HG03432 (cell line): ENCODE measurements around the gene AACS.
"Not testable (repeated sequence)": the region's sequence is repeated elsewhere in the genome, so short reads cannot be mapped to it uniquely, and the experiment has no call there.

Source experiments
- ATAC-seq: cut with Tn5 transposase; IDR thresholded peaks from one replicate; pipeline ENCODE4 v1.9.1; 2021; ENCODE audit warnings: mild to moderate bottlenecking, moderate library complexity; ENCODE audit not compliant: unreplicated experiment

The AACS gene

DNA sequence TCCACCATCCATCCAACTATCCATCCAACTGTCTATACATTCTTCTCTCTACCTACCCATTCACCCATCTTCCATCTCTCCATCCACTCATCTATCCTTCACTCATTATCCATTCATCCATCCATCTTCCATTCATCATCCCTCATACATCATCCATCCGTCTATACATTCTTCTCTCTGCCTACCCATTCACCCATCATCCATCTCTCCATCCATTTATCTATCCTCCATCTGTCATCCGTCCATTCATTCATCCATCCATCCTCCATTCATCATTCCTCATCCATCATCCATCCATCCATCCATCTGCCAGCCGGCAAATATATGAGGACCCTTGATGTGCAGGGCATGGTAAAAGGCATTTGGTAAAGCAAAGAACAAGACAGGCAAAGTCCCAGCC is 25.2 kb downstream of the AACS start:
- no peak for ATAC-seq

GRCh38 chr12:125091401-125091800 is 26.2 kb downstream of the AACS start:
- ATAC-seq = no peak

DNA sequence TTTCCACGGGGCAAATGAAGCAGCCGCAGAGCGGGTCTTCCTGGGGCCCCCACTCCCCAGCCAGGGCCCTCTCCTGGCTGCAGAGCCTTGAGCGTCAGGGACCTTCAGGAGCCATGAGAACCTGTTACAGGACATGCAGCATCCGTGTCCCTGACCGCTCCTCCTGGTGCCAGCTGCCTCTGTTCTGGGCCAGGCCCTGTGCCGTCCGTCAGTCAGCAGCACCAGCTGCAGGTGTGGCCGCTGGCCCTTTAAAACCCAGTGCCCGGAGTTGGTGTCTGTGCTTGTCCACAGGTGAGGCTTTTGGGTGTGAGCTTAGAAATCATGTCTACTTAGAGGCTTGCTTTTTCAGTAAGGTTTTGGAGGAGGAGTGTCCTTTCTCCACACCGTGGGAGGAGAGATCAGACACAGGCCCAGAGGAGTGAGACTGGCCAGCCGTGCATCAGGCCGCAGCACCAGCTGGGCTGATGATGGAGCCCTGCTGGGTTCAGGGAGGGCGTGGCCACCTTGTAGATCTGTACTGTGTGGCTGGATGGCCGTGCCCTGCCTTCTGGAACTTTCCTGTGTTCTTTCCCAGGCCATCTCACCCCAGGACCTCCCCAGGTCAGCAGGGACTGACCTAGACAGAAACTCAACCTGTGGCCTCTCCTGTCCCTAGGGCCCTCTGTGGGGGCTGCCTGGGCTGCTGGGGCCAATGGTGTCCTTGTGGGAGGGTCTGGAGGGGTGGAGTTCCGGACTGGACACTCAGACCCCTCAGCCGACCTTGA is 27.1 kb downstream of the AACS start:
- no peak for ATAC-seq

- ATAC-seq = no peak
Measured at GRCh38 chr12:125092872-125093680, 27.8 kb downstream of the AACS start.

DNA sequence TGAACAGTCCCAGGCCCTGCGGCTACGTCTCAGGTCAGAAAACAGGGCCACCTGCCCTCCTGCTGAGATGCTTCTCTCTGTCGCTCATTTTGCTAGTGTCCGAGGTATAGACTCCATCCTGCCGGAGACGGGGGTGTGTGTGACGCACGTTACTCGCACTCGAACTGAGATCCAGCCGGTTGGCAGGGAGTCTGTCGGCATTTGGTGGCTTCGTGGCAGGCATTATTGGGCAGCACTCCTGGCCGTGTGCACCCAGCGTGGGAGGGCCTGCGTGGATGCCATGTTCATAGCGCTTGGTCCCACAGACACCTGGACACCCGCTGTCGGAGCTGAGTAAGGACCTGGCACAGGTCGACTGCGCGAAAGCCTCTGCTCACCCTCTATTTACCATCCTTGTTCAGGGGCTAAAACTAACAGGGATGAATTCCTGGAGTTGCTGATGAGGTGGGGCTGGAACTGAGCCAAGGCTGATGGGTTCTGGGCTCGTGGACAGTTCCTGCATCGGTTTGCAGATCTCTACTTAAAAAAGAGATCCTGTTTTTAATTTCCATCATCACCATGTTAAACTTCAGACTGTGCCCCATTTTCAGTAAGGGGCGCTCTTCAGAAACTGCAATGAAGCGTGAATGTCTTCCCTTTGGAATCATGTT is 28.6 kb downstream of the AACS start:
- ATAC-seq = no peak

GRCh38 chr12:125096894-125097293 is 31.7 kb downstream of the AACS start:
- ATAC-seq = no peak

DNA sequence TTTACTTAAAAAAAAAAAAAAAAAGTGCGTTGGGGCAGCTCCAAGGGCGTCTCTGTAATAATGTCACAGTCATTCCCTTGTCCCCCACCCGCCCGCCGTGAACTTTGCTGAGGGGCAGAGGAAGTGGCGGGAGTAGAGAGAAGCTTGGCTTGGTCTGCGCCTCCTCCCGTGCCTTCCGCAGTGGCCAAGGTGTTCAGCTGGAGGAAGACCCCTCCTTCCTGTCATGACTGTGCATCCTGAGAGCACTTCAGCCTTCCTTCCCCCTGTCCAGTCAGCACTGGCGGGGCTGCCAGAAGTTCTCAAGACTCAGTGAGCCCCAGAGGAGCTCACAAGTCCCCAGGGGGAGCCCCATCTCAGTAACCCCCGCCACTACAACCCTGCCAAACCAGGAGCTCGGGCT is 32.2 kb downstream of the AACS start:
- no peak for ATAC-seq

DNA sequence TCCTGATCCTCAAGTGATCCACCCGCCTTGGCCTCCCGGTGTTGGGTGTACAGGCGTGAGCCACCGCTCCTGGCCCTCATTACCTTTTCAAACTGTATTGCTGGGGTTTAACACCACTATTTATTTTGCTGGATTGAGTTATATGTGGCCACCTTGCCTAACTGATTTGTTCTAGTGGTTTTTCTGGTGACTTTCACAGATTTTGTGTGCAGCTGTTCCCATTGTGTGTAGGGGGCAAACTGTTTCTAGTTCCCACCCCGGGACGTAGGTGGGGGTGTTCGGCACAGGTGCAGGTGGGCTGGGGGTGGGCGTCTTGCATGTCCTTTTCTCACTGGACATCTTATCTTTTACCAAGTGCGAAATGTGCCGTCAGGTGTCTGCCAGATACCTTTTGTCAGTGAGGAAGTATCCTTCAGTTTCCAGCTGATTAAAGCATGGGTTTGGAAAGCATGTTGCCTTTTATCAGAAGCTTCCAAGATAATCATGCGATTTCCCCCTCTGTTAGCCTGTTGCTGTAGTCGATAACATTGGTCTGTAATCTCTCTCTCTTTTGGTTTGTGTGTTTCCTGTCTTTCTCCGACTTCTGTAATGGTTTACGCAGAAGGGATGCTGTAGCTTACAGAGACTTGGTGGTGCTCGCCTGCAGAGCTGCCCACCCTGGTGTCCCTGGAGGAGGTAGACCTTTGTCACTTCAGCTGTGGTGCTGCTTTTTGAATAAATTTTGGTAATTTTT is 33.6 kb downstream of the AACS start:
- no peak for ATAC-seq

GRCh38 chr12:125099409-125099782 is 34.2 kb downstream of the AACS start:
- ATAC-seq = no peak

- no peak for ATAC-seq
Measured at GRCh38 chr12:125100551-125101434, 35.6 kb downstream of the AACS start.

DNA sequence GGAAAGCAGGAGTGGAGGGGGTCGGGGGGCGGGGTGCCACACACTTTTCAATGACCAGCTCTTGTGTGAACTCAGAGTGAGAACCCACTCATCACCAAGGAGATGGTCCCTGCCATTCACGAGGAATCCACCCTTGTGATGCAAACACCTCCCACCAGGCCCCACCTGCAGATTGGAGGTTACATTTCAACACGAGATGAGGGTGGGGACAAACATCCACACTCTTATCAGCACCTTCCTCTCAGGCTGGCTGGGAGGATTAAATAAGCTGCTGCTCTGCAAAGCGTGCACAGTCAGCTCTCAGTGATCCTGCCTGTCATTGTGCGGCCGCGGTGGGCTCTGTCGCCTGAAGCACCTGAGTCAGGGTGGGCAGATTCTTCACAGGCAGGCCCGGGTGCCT is 39.7 kb downstream of the AACS start:
- ATAC-seq = no peak

DNA sequence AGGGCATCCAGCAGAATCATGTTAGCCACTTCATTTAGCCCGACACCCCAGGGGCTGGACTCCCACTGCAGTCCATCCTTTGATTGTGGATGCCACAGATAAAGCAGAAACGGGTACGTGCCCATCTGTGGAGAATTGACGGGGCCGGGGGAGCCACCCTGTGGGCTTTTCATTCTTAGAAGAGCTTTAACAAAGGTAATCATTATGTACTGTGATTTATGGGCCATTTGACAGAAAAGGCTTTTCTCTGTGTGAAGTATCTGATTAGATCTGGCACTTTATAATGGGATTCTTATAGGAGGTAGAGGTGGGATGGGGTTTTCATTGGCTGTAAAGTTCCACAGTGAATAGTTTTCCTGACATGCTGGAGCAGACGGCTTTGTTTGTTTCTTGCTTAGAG is 40.4 kb downstream of the AACS start:
- ATAC-seq = no peak

GRCh38 chr12:125110641-125111360 is 45.6 kb downstream of the AACS start:
- ATAC-seq = no peak

- ATAC-seq = no peak
Measured at GRCh38 chr12:125111403-125111802, 46.2 kb downstream of the AACS start.

- ATAC-seq = not testable (repeated sequence)
Measured at GRCh38 chr12:125112614-125113013, 47.4 kb downstream of the AACS start.

DNA sequence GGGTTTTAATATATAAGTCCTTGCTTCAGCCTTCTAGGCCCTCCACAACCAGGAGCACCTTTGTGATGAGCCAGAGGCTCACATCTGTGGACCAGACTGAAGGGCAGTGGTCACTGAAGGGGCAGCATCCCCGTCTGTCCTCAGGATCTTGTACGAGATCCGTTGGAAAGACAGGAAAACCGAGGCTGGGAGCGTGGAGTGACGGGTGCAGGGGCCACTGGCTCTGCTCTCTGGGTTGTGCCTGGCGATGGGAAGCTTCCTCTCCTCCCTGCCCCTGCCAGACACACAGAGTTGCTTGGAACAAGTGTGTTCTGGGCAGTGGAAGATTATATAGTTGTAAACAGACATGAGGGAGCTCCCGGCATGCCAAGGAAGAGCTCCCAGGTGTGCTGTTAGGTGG is 48.0 kb downstream of the AACS start:
- ATAC-seq = no peak

GRCh38 chr12:125113789-125114188 is 48.6 kb downstream of the AACS start:
- ATAC-seq = no peak

DNA sequence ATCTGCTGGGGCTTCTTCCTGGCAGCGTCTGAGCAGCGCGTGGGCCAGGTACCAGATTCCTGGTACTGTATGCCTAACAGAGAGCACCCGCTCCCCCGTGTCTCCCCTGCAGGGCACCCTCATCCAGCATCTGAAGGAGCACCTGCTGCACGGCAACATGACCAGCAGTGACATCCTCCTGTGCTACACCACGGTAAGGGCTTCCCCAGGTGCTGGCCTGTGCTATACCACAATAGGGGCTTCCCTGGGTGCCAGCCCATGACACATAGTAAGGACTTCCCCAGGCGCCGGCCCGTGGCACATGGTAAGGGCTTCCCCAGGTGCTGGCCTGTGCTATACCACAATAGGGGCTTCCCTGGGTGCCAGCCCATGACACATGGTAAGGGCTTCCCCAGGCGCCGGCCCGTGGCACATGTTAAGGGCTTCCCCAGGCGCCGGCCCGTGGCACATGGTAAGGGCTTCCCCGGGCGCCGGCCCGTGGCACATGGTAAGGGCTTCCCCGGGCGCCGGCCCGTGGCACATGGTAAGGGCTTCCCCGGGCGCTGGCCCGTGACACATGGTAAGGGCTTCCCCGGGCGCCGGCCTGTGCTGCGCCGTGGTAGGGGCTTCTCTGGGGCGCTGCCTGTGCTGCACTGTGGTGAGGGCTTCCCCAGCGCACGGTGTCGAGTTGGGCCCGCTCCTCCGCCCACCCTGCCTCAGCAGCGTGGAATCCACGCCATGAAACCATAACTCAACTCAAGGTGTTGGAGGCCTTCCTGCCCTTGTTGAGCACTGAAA is 49.3 kb downstream of the AACS start:
- peak; percentile 80 for ATAC-seq

GRCh38 chr12:125120566-125120965 is 55.3 kb downstream of the AACS start:
- no peak for ATAC-seq
